Bronchial epithelial cell (primary cell): ENCODE results near the gene THOC1. TPM values are rescaled to one million over a fixed set of nuclear protein-coding genes. Genes with fewer than 3 reads are reported as not detected.
"Not testable (repeated sequence)": the region's sequence is repeated elsewhere in the genome, so short reads cannot be mapped to it uniquely, and the experiment has no call there.

ENCODE experiments used
- DNase-seq: peaks from one replicate; pipeline ENCODE4 v3.0.0-alpha.2; 2010; ENCODE audit warnings: low read depth
- FAIRE-seq: peaks from 2 replicates; lab custom pipeline; 2011; peaks lifted over from hg19 to GRCh38; lab: Jason Lieb, UNC
- H3K27me3 ChIP-seq: 2 replicates; pipeline ENCODE4 v1.5.1; 2011; ENCODE audit warnings: low read length; ENCODE audit not compliant: control insufficient read depth, insufficient read depth
- H3K36me3 ChIP-seq: 2 replicates; pipeline ENCODE4 v1.5.1; 2011; ENCODE audit warnings: low read length; ENCODE audit not compliant: control insufficient read depth, insufficient read depth
- H3K4me3 ChIP-seq: 2 replicates; pipeline ENCODE4 v1.5.1; 2011; ENCODE audit warnings: mild to moderate bottlenecking, low read depth, low read length, control low read depth
- total RNA-seq: library from RNA; depleted of rRNA; stranded (reverse); fragments of >200 nt; gene quantifications from 2 replicates; pipeline ENCODE4 v1.2.1, GENCODE V29; 2014
- TF ChIP-seq, protein P1 (sequence below): IDR thresholded peaks from 2 replicates; pipeline ENCODE4 v1.5.1; 2011; ENCODE audit warnings: mild to moderate bottlenecking, moderate library complexity, low read length, control low read depth, inconsistent platforms; ENCODE audit not compliant: insufficient read depth, severe bottlenecking

The THOC1 gene
- total RNA-seq, 1 donor from 2014 or later: 32.1 TPM

DNA sequence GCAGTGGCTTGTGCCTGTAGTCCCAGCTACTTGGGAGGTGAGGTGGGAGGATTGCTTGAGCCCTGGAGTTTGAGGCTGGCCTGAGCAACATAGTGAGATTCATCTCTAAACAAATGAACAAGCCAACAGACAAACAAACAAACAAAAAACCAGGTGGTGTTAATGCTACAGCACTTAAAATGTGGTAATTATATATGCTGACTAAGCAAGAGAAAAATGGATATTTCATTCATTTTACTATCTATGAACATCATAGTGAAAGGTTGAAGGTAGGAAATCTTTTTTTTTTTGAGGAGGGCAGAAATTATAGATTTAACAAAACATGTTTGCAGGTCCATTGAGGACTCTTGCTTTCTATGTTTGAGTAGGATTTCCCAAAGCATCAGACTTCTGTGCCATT is 42.2 kb upstream of the THOC1 start:
- TF ChIP-seq, protein P1, sequence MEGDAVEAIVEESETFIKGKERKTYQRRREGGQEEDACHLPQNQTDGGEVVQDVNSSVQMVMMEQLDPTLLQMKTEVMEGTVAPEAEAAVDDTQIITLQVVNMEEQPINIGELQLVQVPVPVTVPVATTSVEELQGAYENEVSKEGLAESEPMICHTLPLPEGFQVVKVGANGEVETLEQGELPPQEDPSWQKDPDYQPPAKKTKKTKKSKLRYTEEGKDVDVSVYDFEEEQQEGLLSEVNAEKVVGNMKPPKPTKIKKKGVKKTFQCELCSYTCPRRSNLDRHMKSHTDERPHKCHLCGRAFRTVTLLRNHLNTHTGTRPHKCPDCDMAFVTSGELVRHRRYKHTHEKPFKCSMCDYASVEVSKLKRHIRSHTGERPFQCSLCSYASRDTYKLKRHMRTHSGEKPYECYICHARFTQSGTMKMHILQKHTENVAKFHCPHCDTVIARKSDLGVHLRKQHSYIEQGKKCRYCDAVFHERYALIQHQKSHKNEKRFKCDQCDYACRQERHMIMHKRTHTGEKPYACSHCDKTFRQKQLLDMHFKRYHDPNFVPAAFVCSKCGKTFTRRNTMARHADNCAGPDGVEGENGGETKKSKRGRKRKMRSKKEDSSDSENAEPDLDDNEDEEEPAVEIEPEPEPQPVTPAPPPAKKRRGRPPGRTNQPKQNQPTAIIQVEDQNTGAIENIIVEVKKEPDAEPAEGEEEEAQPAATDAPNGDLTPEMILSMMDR: no peak
- DNase-seq (no peak), FAIRE-seq (no peak)
- Histone ChIP-seq H3K27me3 (no peaks in the 10 kb centered on the region), H3K4me3 (no peak overlapping the region), H3K36me3 (no peaks in the 10 kb centered on the region)

- not testable (repeated sequence) for H3K27me3 ChIP-seq, DNase-seq, H3K36me3 ChIP-seq, H3K4me3 ChIP-seq, FAIRE-seq
Measured at GRCh38 chr18:308086-308485, 40.2 kb upstream of the THOC1 start.

- no peaks in the 10 kb centered on the region for H3K27me3 ChIP-seq
- TF ChIP-seq, protein P1: no peak
- DNase-seq: no peak
- H3K4me3 ChIP-seq: no peak overlapping the region
- FAIRE-seq: no peak
- no peaks in the 10 kb centered on the region for H3K36me3 ChIP-seq
Measured at GRCh38 chr18:306608-307255, 38.9 kb upstream of the THOC1 start.

DNA sequence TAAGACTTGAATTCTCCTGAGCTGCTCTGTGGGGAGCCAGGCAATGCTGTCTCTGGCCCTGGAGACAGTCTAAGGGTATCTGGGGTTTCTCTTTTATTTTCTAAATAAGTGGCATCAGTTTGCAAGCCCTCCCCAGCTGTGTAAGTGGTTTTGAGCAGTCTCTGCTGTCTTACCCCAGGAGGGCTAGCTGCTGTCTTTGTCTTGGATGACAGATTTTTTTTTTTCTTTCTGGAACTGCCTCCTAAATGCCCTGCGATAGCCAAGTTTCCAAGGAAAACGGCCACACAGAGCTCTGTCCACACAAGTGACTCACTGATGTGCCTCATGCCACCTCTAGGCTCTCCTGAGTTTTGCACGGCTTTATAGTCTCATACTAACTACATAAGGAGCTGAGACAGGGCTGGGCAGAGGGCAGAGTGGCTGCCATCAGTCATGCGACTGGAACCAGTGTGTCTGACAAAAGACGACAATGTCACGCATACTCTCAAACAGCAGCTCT is 37.2 kb upstream of the THOC1 start:
- no peaks in the 10 kb centered on the region for H3K27me3 ChIP-seq
- TF ChIP-seq, protein P1: no peak
- no peak overlapping the region for H3K4me3 ChIP-seq
- H3K36me3 ChIP-seq: no peaks in the 10 kb centered on the region
- FAIRE-seq: no peak
- DNase-seq: no peak

GRCh38 chr18:303607-304006 is 35.8 kb upstream of the THOC1 start:
- FAIRE-seq: no peak
- Histone ChIP-seq H3K27me3 (no peaks in the 10 kb centered on the region), H3K4me3 (no peak overlapping the region), H3K36me3 (no peaks in the 10 kb centered on the region)
- TF ChIP-seq, protein P1: no peak
- DNase-seq: no peak

DNA sequence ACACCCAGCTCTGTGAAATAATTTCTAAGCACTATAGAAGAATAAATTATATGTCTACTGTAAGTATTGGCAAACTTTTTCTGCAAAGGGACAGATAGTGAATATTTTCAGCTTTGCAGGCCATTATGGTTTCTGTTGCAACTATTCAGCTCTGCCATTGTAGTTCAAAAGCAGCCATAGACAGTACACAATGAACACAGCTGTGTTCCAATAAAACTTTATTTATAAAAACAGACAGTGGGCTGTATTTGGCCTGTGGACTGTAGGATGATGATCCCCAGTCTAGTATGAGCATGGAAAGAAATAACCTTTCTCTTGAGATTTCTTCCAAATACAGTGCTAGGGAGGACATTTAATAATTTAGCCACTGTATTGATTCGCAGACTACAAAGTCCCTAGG is 35.2 kb upstream of the THOC1 start:
- FAIRE-seq: no peak
- TF ChIP-seq, protein P1: no peak
- H3K27me3 ChIP-seq: no peaks in the 10 kb centered on the region

More for the DNA sequence above, 35.2 kb upstream of the THOC1 start:
- no peak for DNase-seq
- H3K36me3 ChIP-seq: no peaks in the 10 kb centered on the region
- H3K4me3 ChIP-seq: no peak overlapping the region
